Uterus (tissue), 2 donors: ENCODE data around the gene CALHM6.

Experiments
- CTCF ChIP-seq, 4 experiments: fragments of 200-600 bp in 2 of 4; fragments of 450-650 bp in 2 of 4; sonication (generic) in 2 of 4; IDR thresholded peaks; one replicate each; pipeline ENCODE4 v1.5.1; 2016 to 2019; ENCODE audit warnings: antibody characterized with exemption in 4 of 4, mild to moderate bottlenecking in 2 of 4, moderate library complexity in 1 of 4
- POLR2A ChIP-seq, 2 donors: fragments of 450-650 bp; IDR thresholded peaks; one replicate each; pipeline ENCODE4 v1.6.1; 2016; ENCODE audit warnings: antibody characterized with exemption in 2 of 2, mild to moderate bottlenecking in 1 of 2, moderate library complexity in 1 of 2

- TF ChIP-seq CTCF (IDR thresholded peaks at IDR 0.05) (no peak), POLR2A (IDR thresholded peaks at IDR 0.05) (no peak)
Measured at GRCh38 chr6:116463301-116463700, 2.1 kb downstream of the CALHM6 start.
